ENCODE data around the gene IMMP2L.

The IMMP2L gene

GRCh38 chr7:111205251-111205650 lies 357.0 kb downstream of the IMMP2L start:
- Histone ChIP-seq H3K27ac (ENCODE audit: low read length) (no peak overlapping the region), H3K9ac (ENCODE audit: low read depth, low read length) (no peak overlapping the region), H3K9me3 (ENCODE audit: insufficient read depth, low read length, severe bottlenecking) (no peaks in the 10 kb centered on the region), H3K4me1 (ENCODE audit: insufficient read depth, low read length) (no peaks in the 10 kb centered on the region), H3K79me2 (ENCODE audit: insufficient read depth, low read length) (no peaks in the 10 kb centered on the region), H3K4me3 (ENCODE audit: low read depth in 1 of 2, low read length in 2 of 2) (no peak overlapping the region), H4K20me1 (ENCODE audit: insufficient read depth, low read length) (no peaks in the 10 kb centered on the region), H3K36me3 (ENCODE audit: insufficient read depth, low read length) (no peaks in the 10 kb centered on the region), H3K4me2 (ENCODE audit: insufficient read depth, low read length) (no peak overlapping the region), H3K27me3 (ENCODE audit: insufficient read depth, low read length, poor library complexity) (no peaks in the 10 kb centered on the region), H2AFZ (ENCODE audit: low read depth, low read length) (no peak overlapping the region)
- no peak for DNase-seq
- no peak for TF ChIP-seq EZH2 (IDR thresholded peaks at IDR 0.05; ENCODE audit: borderline replicate concordance, low read depth, low read length, severe bottlenecking)
- no peak for TF ChIP-seq CTCF (IDR thresholded peaks at IDR 0.05; ENCODE audit: borderline replicate concordance, extremely low read depth, low read length, poor library complexity, severe bottlenecking)
- no peak for ATAC-seq (ENCODE audit: insufficient read depth, low read depth)

GRCh38 chr7:111202321-111202720 lies 360.0 kb downstream of the IMMP2L start:
- no peaks in the 10 kb centered on the region for H3K36me3 ChIP-seq (ENCODE audit: insufficient read depth, low read length)
- no peaks in the 10 kb centered on the region for H3K9me3 ChIP-seq (ENCODE audit: insufficient read depth, low read length, severe bottlenecking)
- H3K4me1 ChIP-seq (ENCODE audit: insufficient read depth, low read length): no peaks in the 10 kb centered on the region
- no peaks in the 10 kb centered on the region for H3K27me3 ChIP-seq (ENCODE audit: insufficient read depth, low read length, poor library complexity)
- TF ChIP-seq EZH2 (IDR thresholded peaks at IDR 0.05; ENCODE audit: borderline replicate concordance, low read depth, low read length, severe bottlenecking) (no peak), CTCF (IDR thresholded peaks at IDR 0.05; ENCODE audit: borderline replicate concordance, extremely low read depth, low read length, poor library complexity, severe bottlenecking) (no peak)
- no peak overlapping the region for H3K4me2 ChIP-seq (ENCODE audit: insufficient read depth, low read length)
- H3K4me3 ChIP-seq (ENCODE audit: low read depth in 1 of 2, low read length in 2 of 2): no peak overlapping the region
- H3K79me2 ChIP-seq (ENCODE audit: insufficient read depth, low read length): no peaks in the 10 kb centered on the region
- no peak for DNase-seq
- no peaks in the 10 kb centered on the region for H4K20me1 ChIP-seq (ENCODE audit: insufficient read depth, low read length)
- H3K27ac ChIP-seq (ENCODE audit: low read length): no peak overlapping the region
- no peak overlapping the region for H2AFZ ChIP-seq (ENCODE audit: low read depth, low read length)
- H3K9ac ChIP-seq (ENCODE audit: low read depth, low read length): no peak overlapping the region
- ATAC-seq (ENCODE audit: insufficient read depth, low read depth): no peak

- no peak overlapping the region for H3K4me2 ChIP-seq (ENCODE audit: insufficient read depth, low read length)
- no peaks in the 10 kb centered on the region for H3K9me3 ChIP-seq (ENCODE audit: insufficient read depth, low read length, severe bottlenecking)
- no peaks in the 10 kb centered on the region for H3K79me2 ChIP-seq (ENCODE audit: insufficient read depth, low read length)
- H3K4me1 ChIP-seq (ENCODE audit: insufficient read depth, low read length): no peaks in the 10 kb centered on the region
- DNase-seq (no peak), ATAC-seq (ENCODE audit: insufficient read depth, low read depth) (no peak)
- H3K9ac ChIP-seq (ENCODE audit: low read depth, low read length): no peak overlapping the region
- H3K4me3 ChIP-seq (ENCODE audit: low read depth in 1 of 2, low read length in 2 of 2): no peak overlapping the region
- H2AFZ ChIP-seq (ENCODE audit: low read depth, low read length): no peak overlapping the region
- H4K20me1 ChIP-seq (ENCODE audit: insufficient read depth, low read length): no peaks in the 10 kb centered on the region
- no peak overlapping the region for H3K27ac ChIP-seq (ENCODE audit: low read length)
- TF ChIP-seq EZH2 (IDR thresholded peaks at IDR 0.05; ENCODE audit: borderline replicate concordance, low read depth, low read length, severe bottlenecking) (no peak), CTCF (IDR thresholded peaks at IDR 0.05; ENCODE audit: borderline replicate concordance, extremely low read depth, low read length, poor library complexity, severe bottlenecking) (no peak)
- H3K36me3 ChIP-seq (ENCODE audit: insufficient read depth, low read length): no peaks in the 10 kb centered on the region
- H3K27me3 ChIP-seq (ENCODE audit: insufficient read depth, low read length, poor library complexity): no peaks in the 10 kb centered on the region
Observed at GRCh38 chr7:111199643-111200042, 362.6 kb downstream of the IMMP2L start.

GRCh38 chr7:111198255-111198654 lies 364.0 kb downstream of the IMMP2L start:
- Histone ChIP-seq H2AFZ (ENCODE audit: low read depth, low read length) (no peak overlapping the region), H3K36me3 (ENCODE audit: insufficient read depth, low read length) (no peaks in the 10 kb centered on the region), H3K9me3 (ENCODE audit: insufficient read depth, low read length, severe bottlenecking) (no peaks in the 10 kb centered on the region), H3K4me1 (ENCODE audit: insufficient read depth, low read length) (no peaks in the 10 kb centered on the region), H3K4me2 (ENCODE audit: insufficient read depth, low read length) (no peak overlapping the region), H3K79me2 (ENCODE audit: insufficient read depth, low read length) (no peaks in the 10 kb centered on the region), H3K27ac (ENCODE audit: low read length) (no peak overlapping the region), H3K27me3 (ENCODE audit: insufficient read depth, low read length, poor library complexity) (no peaks in the 10 kb centered on the region), H3K4me3 (ENCODE audit: low read depth in 1 of 2, low read length in 2 of 2) (no peak overlapping the region), H4K20me1 (ENCODE audit: insufficient read depth, low read length) (no peaks in the 10 kb centered on the region), H3K9ac (ENCODE audit: low read depth, low read length) (no peak overlapping the region)
- DNase-seq (no peak), ATAC-seq (ENCODE audit: insufficient read depth, low read depth) (no peak)
- TF ChIP-seq CTCF (IDR thresholded peaks at IDR 0.05; ENCODE audit: borderline replicate concordance, extremely low read depth, low read length, poor library complexity, severe bottlenecking): no peak
- no peak for TF ChIP-seq EZH2 (IDR thresholded peaks at IDR 0.05; ENCODE audit: borderline replicate concordance, low read depth, low read length, severe bottlenecking)
